AG09309 (cell line): ENCODE measurements around the gene GLTP.
A peak's percentile ranks its signal among the peaks of the same experiment; 100 is the strongest.

Experiments
- DNase-seq: peaks from one replicate; pipeline ENCODE4 v3.0.0-alpha.2; 2010; ENCODE audit warnings: low read depth
- H3K4me3 ChIP-seq: 2 replicates; pipeline ENCODE4 v1.5.1; 2011; ENCODE audit warnings: mild to moderate bottlenecking, low read depth, low read length, moderate library complexity; ENCODE audit not compliant: control insufficient read depth
- CTCF ChIP-seq: IDR thresholded peaks from 2 replicates; pipeline ENCODE4 v1.5.1; 2011; ENCODE audit warnings: mild to moderate bottlenecking, low read depth, low read length, inconsistent platforms; ENCODE audit not compliant: insufficient read depth, control insufficient read depth; ENCODE audit errors: missing control alignments

GLTP gene

DNA sequence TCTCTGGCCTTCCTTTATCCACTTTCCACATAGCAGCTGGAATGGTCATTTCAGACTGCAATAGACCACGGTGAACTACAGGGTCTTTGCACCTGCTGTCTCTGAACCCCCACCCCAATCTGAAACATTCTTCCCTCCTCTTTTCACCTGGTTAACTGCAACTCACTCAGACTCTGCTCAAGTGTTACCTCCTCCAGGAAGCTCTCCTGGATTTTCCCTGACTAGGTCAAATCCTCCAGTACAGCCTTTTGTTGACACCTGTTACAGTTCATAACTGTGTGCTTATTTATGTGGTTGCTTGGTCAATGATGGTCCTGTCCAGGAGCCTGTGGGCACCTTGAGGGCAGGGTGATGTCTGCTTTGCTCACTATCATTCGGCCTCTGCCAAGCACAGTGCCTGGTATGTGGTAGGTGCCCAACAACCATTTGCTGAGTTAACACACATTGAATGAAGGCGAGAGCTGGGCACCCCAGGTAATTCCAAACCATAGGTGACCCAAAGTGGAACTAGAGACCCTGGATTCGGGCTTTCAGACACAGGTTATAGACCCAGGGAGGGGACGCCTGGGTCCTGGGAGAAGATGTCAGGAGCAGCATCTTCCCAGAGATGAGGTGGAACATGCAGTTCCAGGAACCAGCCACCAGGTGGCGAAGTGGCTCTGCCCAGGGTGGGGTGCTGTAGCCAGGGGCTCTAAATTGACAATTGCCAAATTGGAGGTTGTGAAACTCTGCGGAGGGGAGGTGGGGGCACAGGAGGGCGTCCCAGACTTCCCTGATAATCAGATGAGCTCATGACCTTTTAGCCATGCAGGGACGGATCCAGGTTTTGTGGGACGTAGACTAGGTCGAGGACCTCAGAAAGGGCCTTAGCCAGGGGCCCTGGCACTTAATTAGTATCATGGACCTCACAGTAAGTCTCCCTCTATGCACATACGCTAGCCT lies 75.2 kb downstream of the GLTP start:
- H3K4me3 ChIP-seq: no peak overlapping the region
- no peak for DNase-seq
- TF ChIP-seq CTCF: peak; percentile 97

DNA sequence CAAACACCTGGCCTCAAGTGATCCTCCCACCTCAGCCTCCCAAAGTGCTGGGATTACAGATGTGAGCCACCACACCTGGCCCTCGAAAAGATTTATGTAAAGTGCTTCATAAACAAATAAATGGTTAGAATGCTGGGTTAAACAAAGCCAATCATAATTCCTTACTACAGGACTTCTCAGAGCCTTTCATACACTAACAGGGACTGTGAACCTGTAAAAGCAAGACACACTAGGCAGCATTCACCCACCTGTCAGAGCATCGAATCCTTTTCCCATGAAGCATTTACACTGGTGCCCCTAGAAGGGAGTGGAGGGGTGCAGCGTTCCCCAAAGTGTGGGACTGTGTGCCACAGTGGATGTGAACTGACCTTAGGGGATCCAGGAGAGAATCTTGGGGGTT lies 76.7 kb downstream of the GLTP start:
- TF ChIP-seq CTCF: no peak
- H3K4me3 ChIP-seq: no peak overlapping the region
- DNase-seq: no peak

GRCh38 chr12:109802828-109803227 lies 77.5 kb downstream of the GLTP start:
- DNase-seq: no peak
- TF ChIP-seq CTCF: no peak
- no peak overlapping the region for H3K4me3 ChIP-seq
